Renal pelvis (tissue), 4 donors: Measurements from ENCODE around the gene OR2J2. TPM values are rescaled to one million over a fixed set of nuclear protein-coding genes. Genes with fewer than 3 reads are reported as not detected.
"Not testable (repeated sequence)": the region's sequence is repeated elsewhere in the genome, so short reads cannot be mapped to it uniquely, and the experiment has no call there.

Experiments
- DNase-seq: peaks from one replicate; pipeline ENCODE4 v3.0.0-alpha.2; 2013
- polyA plus RNA-seq, 3 donors: library from polyadenylated mRNA; unstranded; fragments of 120-200 nt; gene quantifications; one replicate each; pipeline ENCODE4 v1.2.1, GENCODE V29; 2013; ENCODE audit not compliant: insufficient read length in 3 of 3

OR2J2 gene
- polyA plus RNA-seq, 3 donors = not detected

- not testable (repeated sequence) for DNase-seq
Measured at GRCh38 chr6:29218056-29218455, 47.3 kb downstream of the OR2J2 start.

Other genes starting within 250 kb of the OR2J2 start
- 10 to 100 TPM; 70.0 to 95.1 (median 87.5) TPM for gene TRIM27, start 246.9 kb upstream of the OR2J2 start, polyA plus RNA-seq
- 1 to 10 TPM; 5.1 to 5.9 (median 5.7) TPM for gene ZNF311, start 165.6 kb upstream of the OR2J2 start, polyA plus RNA-seq
- gene OR2W1, start 125.7 kb upstream of the OR2J2 start, polyA plus RNA-seq = not detected
- not detected for gene OR2B3, start 83.6 kb upstream of the OR2J2 start, polyA plus RNA-seq
- not detected for gene OR2J1, start 71.4 kb upstream of the OR2J2 start, polyA plus RNA-seq
- gene OR2J3, start 62.8 kb upstream of the OR2J2 start, polyA plus RNA-seq = not detected
- under 1 TPM; 0.04 to 0.13 (median 0.05) TPM for gene OR14J1, start 130.8 kb downstream of the OR2J2 start, polyA plus RNA-seq
- gene OR5V1, start 198.0 kb downstream of the OR2J2 start, polyA plus RNA-seq = not detected
- gene OR12D3, start 204.4 kb downstream of the OR2J2 start, polyA plus RNA-seq = not detected
- not detected for gene OR12D2, start 224.7 kb downstream of the OR2J2 start, polyA plus RNA-seq
- not detected for gene OR12D1, start 244.0 kb downstream of the OR2J2 start, polyA plus RNA-seq